SK-N-SH (cell line): Measurements from ENCODE around the gene NUDT22. TPM values are rescaled to one million over a fixed set of nuclear protein-coding genes. Genes with fewer than 3 reads are reported as not detected.

Source experiments
- CTCF ChIA-PET: fragments of 300-600, 350-600 bp; formaldehyde crosslinking; extraction: SDS; loops from one replicate; lab custom pipeline; 2021; lab: Yijun Ruan, JAX
- POLR2A ChIA-PET: fragments of 350-600 bp; sonication (Branson Sonifier 250); formaldehyde crosslinking; extraction: SDS; loops from one replicate; lab custom pipeline; 2020; ENCODE audit warnings: antibody characterized with exemption, inconsistent platforms; lab: Yijun Ruan, JAX
- DNase-seq: peaks from one replicate; pipeline ENCODE4 v3.0.0; 2012
- H2AFZ ChIP-seq: fragments of 200-600 bp; sonication (generic); 2 replicates; pipeline ENCODE4 v1.8.1; 2016; ENCODE audit warnings: antibody characterized with exemption, mild to moderate bottlenecking, low read depth
- H3F3A ChIP-seq: fragments of 200-600 bp; sonication (generic); replicated peaks from 2 replicates; pipeline ENCODE3; 2016; ENCODE audit warnings: antibody characterized with exemption, mild to moderate bottlenecking; ENCODE audit not compliant: insufficient read depth
- H3K27ac ChIP-seq, 2 experiments: fragments of 200-500 bp in 1 of 2; fragments of 200-600 bp in 1 of 2; sonication (Bioruptor generic) in 1 of 2; sonication (generic), shearing (Covaris generic) in 1 of 2; 2 replicates each; pipeline versions ENCODE4 v1.5.1 to v1.6.1; 2014 to 2016; ENCODE audit warnings: low read depth in 2 of 2, inconsistent platforms in 1 of 2, low read length in 1 of 2, mild to moderate bottlenecking in 1 of 2, mixed read lengths in 1 of 2
- H3K27me3 ChIP-seq: fragments of 200-600 bp; sonication (generic), shearing (Covaris generic); 2 replicates; pipeline ENCODE4 v1.6.1; 2016; ENCODE audit warnings: mixed run types; ENCODE audit not compliant: insufficient read depth
- H3K36me3 ChIP-seq, 2 experiments: fragments of 200-500 bp in 1 of 2; fragments of 200-600 bp in 1 of 2; sonication (Bioruptor generic) in 1 of 2; sonication (generic) in 1 of 2; replicated peaks in 1 of 2; 2 replicates each; pipeline versions ENCODE3 to v1.5.1; 2014 to 2016; ENCODE audit warnings: low read length in 1 of 2, mild to moderate bottlenecking in 1 of 2; ENCODE audit not compliant: insufficient read depth in 2 of 2, control insufficient read depth in 1 of 2
- H3K4me1 ChIP-seq, 2 experiments: fragments of 200-500 bp in 1 of 2; fragments of 200-600 bp in 1 of 2; sonication (Bioruptor generic) in 1 of 2; sonication (generic), shearing (Covaris generic) in 1 of 2; 2 replicates each; pipeline versions ENCODE4 v1.5.1 to v1.6.1; 2014 to 2016; ENCODE audit warnings: low read depth in 1 of 2, low read length in 1 of 2, mixed run types in 1 of 2; ENCODE audit not compliant: insufficient read depth in 2 of 2, control insufficient read depth in 1 of 2
- H3K4me2 ChIP-seq: fragments of 200-600 bp; sonication (generic), shearing (Covaris generic); 2 replicates; pipeline ENCODE4 v1.6.1; 2017; ENCODE audit warnings: mixed run types
- H3K4me3 ChIP-seq, 2 experiments: fragments of 200-500 bp in 1 of 2; fragments of 200-600 bp in 1 of 2; sonication (Bioruptor generic) in 1 of 2; sonication (generic), shearing (Covaris generic) in 1 of 2; 2 replicates each; pipeline versions ENCODE4 v1.5.1 to v1.8.1; 2014 to 2016; ENCODE audit warnings: low read depth in 2 of 2, inconsistent platforms in 1 of 2, low read length in 1 of 2, mild to moderate bottlenecking in 1 of 2, mixed read lengths in 1 of 2, moderate library complexity in 1 of 2
- H3K79me2 ChIP-seq: fragments of 200-600 bp; sonication (generic); 2 replicates; pipeline ENCODE4 v1.8.1; 2017; ENCODE audit warnings: mild to moderate bottlenecking; ENCODE audit not compliant: insufficient read depth
- H3K9ac ChIP-seq: fragments of 200-600 bp; sonication (generic); 2 replicates; pipeline ENCODE4 v1.6.1; 2017; ENCODE audit warnings: mixed run types
- H3K9me2 ChIP-seq: fragments of 200-600 bp; sonication (generic); 2 replicates; pipeline ENCODE4 v1.6.1; 2017; ENCODE audit warnings: mixed run types
- H3K9me3 ChIP-seq: fragments of 200-600 bp; sonication (generic); 2 replicates; pipeline ENCODE4 v1.6.1; 2017; ENCODE audit warnings: mixed run types, mild to moderate bottlenecking, moderate library complexity
- H4K20me1 ChIP-seq: fragments of 200-600 bp; sonication (generic); 2 replicates; pipeline ENCODE4 v1.6.1; 2017; ENCODE audit warnings: mild to moderate bottlenecking, mixed run types; ENCODE audit not compliant: insufficient read depth
- CHD2 ChIP-seq: fragments of 150-350 bp; IDR thresholded peaks from 2 replicates; pipeline ENCODE4 v1.6.1; 2018; ENCODE audit warnings: low read length; ENCODE audit not compliant: partially characterized antibody
- EP300 ChIP-seq, 2 experiments: IDR thresholded peaks; 2 replicates each; pipeline versions ENCODE4 v1.4.0 to v1.6.1; 2012; ENCODE audit warnings: borderline replicate concordance in 1 of 2, low read depth in 1 of 2, low read length in 1 of 2
- EZH2phosphoT487 ChIP-seq: fragments of 200-600 bp; sonication (generic); IDR thresholded peaks from 2 replicates; pipeline ENCODE4 v1.6.1; 2017; ENCODE audit warnings: low read depth, mixed run types, mild to moderate bottlenecking, antibody characterized with exemption, moderate library complexity, borderline replicate concordance
- FOXM1 ChIP-seq: IDR thresholded peaks from 2 replicates; pipeline ENCODE4 v1.4.0; 2012; ENCODE audit warnings: low read depth, mild to moderate bottlenecking
- MEF2A ChIP-seq: IDR thresholded peaks from 2 replicates; pipeline ENCODE4 v1.4.0; 2012; ENCODE audit warnings: low read depth, borderline replicate concordance
- MXI1 ChIP-seq: IDR thresholded peaks from 2 replicates; pipeline ENCODE4 v1.6.1; 2012; ENCODE audit warnings: mild to moderate bottlenecking, low read depth, low read length, improper control_type of control experiment
- NFIC ChIP-seq: IDR thresholded peaks from 2 replicates; pipeline ENCODE4 v1.4.0; 2012; ENCODE audit warnings: borderline replicate concordance
- NRF1 ChIP-seq: IDR thresholded peaks from 2 replicates; pipeline ENCODE4 v1.6.1; 2012; ENCODE audit warnings: low read depth, mild to moderate bottlenecking, low read length
- PBX3 ChIP-seq: IDR thresholded peaks from 2 replicates; pipeline ENCODE4; 2012
- POLR2AphosphoS5 ChIP-seq: IDR thresholded peaks from 2 replicates; pipeline ENCODE4 v1.6.1; 2012; ENCODE audit warnings: low read depth, low read length
- RFX5 ChIP-seq: IDR thresholded peaks from 2 replicates; pipeline ENCODE4 v1.6.1; 2012; ENCODE audit warnings: mild to moderate bottlenecking, improper control_type of control experiment, low read length
- RXRA ChIP-seq: IDR thresholded peaks from 2 replicates; pipeline ENCODE4 v1.4.0; 2012; ENCODE audit warnings: low read depth, mild to moderate bottlenecking, borderline replicate concordance
- SIN3A ChIP-seq: IDR thresholded peaks from 2 replicates; pipeline ENCODE4 v1.6.1; 2012; ENCODE audit warnings: low read depth, mild to moderate bottlenecking, low read length, moderate library complexity, borderline replicate concordance
- TEAD4 ChIP-seq: IDR thresholded peaks from 2 replicates; pipeline ENCODE4 v1.4.0; 2012; ENCODE audit warnings: mild to moderate bottlenecking, borderline replicate concordance; ENCODE audit not compliant: insufficient read depth
- WGBS: methylation state at CpG from one replicate; pipeline ENCODE4 v1.1.6; 2017; ENCODE audit warnings: low lambda C conversion rate; 5-methylcytosine and 5-hydroxymethylcytosine counted together
- polyA plus RNA-seq, 3 experiments: library from polyadenylated mRNA; depleted of rRNA; stranded (reverse); fragments of >200 nt; gene quantifications; 2 replicates each; pipeline ENCODE4 v1.2.3, GENCODE V29; 2012
- TF ChIP-seq, protein P1 (sequence below): IDR thresholded peaks from 2 replicates; pipeline ENCODE4 v1.4.0; 2012; ENCODE audit warnings: low read depth
- TF ChIP-seq, protein P2 (sequence below): fragments of 150-350 bp; IDR thresholded peaks from 2 replicates; pipeline ENCODE4 v1.6.1; 2016; ENCODE audit warnings: mild to moderate bottlenecking, low read depth, low read length
- TF ChIP-seq, protein P3 (sequence below): fragments of 200-600 bp; sonication (generic); IDR thresholded peaks from 2 replicates; pipeline ENCODE4 v1.6.1; 2017; ENCODE audit warnings: antibody characterized with exemption, mild to moderate bottlenecking, moderate library complexity

The NUDT22 gene
- polyA plus RNA-seq, 1 of the 3 experiments (the other 2 are of a cell fraction): 72.7 TPM

GRCh38 chr11:64204080-64204440, 22.0 kb upstream of the NUDT22 start:
- Histone ChIP-seq H3K27me3 (no peaks in the 10 kb centered on the region), H3F3A (peaks cover 30% of the 10 kb centered on the region), H3K4me2 (no peak overlapping the region), H2AFZ (no peak overlapping the region), H3K79me2 (no peaks in the 10 kb centered on the region; the same call in 1 of the 2 replicates), H3K9me3 (no peaks in the 10 kb centered on the region), H3K9me2 (no peaks in the 10 kb centered on the region), H3K36me3 (peaks cover 39 to 47% of the 10 kb centered on the region in 2 experiments), H4K20me1 (peaks cover 9% of the 10 kb centered on the region), H3K9ac (no peak overlapping the region), H3K4me3 (no peak overlapping the region), H3K27ac (peak overlapping the region in 1 of 2 experiments; percentile 6; a peak in 1 of 4 replicates), H3K4me1 (peaks cover 4 to 27% of the 10 kb centered on the region in 2 experiments; a peak in 3 of 4 replicates)
- ChIA-PET POLR2A (interaction anchor here (0.9 to 2.0 kb wide), 6 partner anchors 9 to 100 kb away, joined by 3 to 5 read pairs (median 4); partner anchors contain the start of gene NUDT22), CTCF (interaction anchor here (0.6 to 5.3 kb wide), 21 partner anchors 9 to 99 kb away, joined by 3 to 52 read pairs (median 6); partner anchors contain the start of genes CATSPERZ, NUDT22, PLCB3 and STIP1)
- TF ChIP-seq CHD2: no peak
- TF ChIP-seq RFX5: no peak
- no peak for TF ChIP-seq NRF1
- no peak for TF ChIP-seq EZH2phosphoT487
- TF ChIP-seq PBX3: no peak
- TF ChIP-seq RXRA: no peak
- TF ChIP-seq POLR2AphosphoS5: no peak
- no peak for TF ChIP-seq MEF2A
- TF ChIP-seq NFIC: no peak
- TF ChIP-seq EP300 (IDR thresholded peaks at IDR 0.05; ENCODE audit: borderline replicate concordance in 1 of 2, low read depth in 1 of 2, low read length in 1 of 2): no peak
- no peak for TF ChIP-seq TEAD4
- DNase-seq: no peak
- WGBS: 93% methylated on average over 15 of the region's 16 CpGs

- no peaks in the 10 kb centered on the region for H3K9me2 ChIP-seq
- H3K4me1 ChIP-seq: peaks cover 4 to 27% of the 10 kb centered on the region in 2 experiments; a peak in 3 of 4 replicates
- POLR2A ChIA-PET: interaction anchor here (0.6 to 2.0 kb wide), 7 partner anchors 8 to 100 kb away, joined by 3 to 5 read pairs (median 4); partner anchors contain the start of gene NUDT22
- no peaks in the 10 kb centered on the region for H3K27me3 ChIP-seq
- no peak overlapping the region for H2AFZ ChIP-seq
- CTCF ChIA-PET: interaction anchor here (0.6 to 5.3 kb wide), 21 partner anchors 9 to 98 kb away, joined by 3 to 52 read pairs (median 6); partner anchors contain the start of genes CATSPERZ, NUDT22, PLCB3 and STIP1
- H4K20me1 ChIP-seq: peaks cover 9% of the 10 kb centered on the region
- no peaks in the 10 kb centered on the region for H3K9me3 ChIP-seq
- H3K27ac ChIP-seq: peak overlapping the region in 1 of 2 experiments; percentile 6; a peak in 1 of 4 replicates
- DNase-seq: peak; percentile 89
- no peak overlapping the region for H3K9ac ChIP-seq
- H3F3A ChIP-seq: peaks cover 30% of the 10 kb centered on the region
- H3K79me2 ChIP-seq: no peaks in the 10 kb centered on the region; the same call in 1 of the 2 replicates
- H3K36me3 ChIP-seq: peaks cover 39 to 47% of the 10 kb centered on the region in 2 experiments
- no peak overlapping the region for H3K4me3 ChIP-seq
- H3K4me2 ChIP-seq: no peak overlapping the region
- WGBS: 44% methylated on average over 7 of the region's 7 CpGs
- TF ChIP-seq FOXM1: no peak
- peak; percentile 96 for TF ChIP-seq NFIC
- TF ChIP-seq, protein P1, sequence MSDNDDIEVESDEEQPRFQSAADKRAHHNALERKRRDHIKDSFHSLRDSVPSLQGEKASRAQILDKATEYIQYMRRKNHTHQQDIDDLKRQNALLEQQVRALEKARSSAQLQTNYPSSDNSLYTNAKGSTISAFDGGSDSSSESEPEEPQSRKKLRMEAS: no peak
- peak; percentile 79; the same call in 1 of the 2 replicates for TF ChIP-seq SIN3A
- no peak for TF ChIP-seq PBX3
- no peak for TF ChIP-seq EP300 (IDR thresholded peaks at IDR 0.05; ENCODE audit: borderline replicate concordance in 1 of 2, low read depth in 1 of 2, low read length in 1 of 2)
- TF ChIP-seq, protein P2, sequence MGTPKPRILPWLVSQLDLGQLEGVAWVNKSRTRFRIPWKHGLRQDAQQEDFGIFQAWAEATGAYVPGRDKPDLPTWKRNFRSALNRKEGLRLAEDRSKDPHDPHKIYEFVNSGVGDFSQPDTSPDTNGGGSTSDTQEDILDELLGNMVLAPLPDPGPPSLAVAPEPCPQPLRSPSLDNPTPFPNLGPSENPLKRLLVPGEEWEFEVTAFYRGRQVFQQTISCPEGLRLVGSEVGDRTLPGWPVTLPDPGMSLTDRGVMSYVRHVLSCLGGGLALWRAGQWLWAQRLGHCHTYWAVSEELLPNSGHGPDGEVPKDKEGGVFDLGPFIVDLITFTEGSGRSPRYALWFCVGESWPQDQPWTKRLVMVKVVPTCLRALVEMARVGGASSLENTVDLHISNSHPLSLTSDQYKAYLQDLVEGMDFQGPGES: no peak
- no peak for TF ChIP-seq MXI1
- TF ChIP-seq POLR2AphosphoS5: peak; percentile 66; the same call in 1 of the 2 replicates
- TF ChIP-seq, protein P3, sequence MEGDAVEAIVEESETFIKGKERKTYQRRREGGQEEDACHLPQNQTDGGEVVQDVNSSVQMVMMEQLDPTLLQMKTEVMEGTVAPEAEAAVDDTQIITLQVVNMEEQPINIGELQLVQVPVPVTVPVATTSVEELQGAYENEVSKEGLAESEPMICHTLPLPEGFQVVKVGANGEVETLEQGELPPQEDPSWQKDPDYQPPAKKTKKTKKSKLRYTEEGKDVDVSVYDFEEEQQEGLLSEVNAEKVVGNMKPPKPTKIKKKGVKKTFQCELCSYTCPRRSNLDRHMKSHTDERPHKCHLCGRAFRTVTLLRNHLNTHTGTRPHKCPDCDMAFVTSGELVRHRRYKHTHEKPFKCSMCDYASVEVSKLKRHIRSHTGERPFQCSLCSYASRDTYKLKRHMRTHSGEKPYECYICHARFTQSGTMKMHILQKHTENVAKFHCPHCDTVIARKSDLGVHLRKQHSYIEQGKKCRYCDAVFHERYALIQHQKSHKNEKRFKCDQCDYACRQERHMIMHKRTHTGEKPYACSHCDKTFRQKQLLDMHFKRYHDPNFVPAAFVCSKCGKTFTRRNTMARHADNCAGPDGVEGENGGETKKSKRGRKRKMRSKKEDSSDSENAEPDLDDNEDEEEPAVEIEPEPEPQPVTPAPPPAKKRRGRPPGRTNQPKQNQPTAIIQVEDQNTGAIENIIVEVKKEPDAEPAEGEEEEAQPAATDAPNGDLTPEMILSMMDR: peak; percentile 85
Measured at GRCh38 chr11:64204464-64204989, 21.5 kb upstream of the NUDT22 start.
